ENCODE data around the gene MAD1L1.

Gene MAD1L1

GRCh38 chr7:2000746-2001321, 231.9 kb downstream of the MAD1L1 start:
- no peaks in the 10 kb centered on the region for H3K4me1 ChIP-seq (ENCODE audit: insufficient read depth, poor library complexity, severe bottlenecking)

GRCh38 chr7:2000153-2000687, 232.5 kb downstream of the MAD1L1 start:
- no peak overlapping the region for H3K4me3 ChIP-seq (ENCODE audit: severe bottlenecking)
- H3K27me3 ChIP-seq (ENCODE audit: insufficient read depth, poor library complexity, severe bottlenecking), result no peaks in the 10 kb centered on the region
- H3K9me3 ChIP-seq (ENCODE audit: severe bottlenecking), result no peaks in the 10 kb centered on the region
- no peak for TF ChIP-seq CTCF (IDR thresholded peaks at IDR 0.05; ENCODE audit: poor library complexity, severe bottlenecking)
- H3K4me1 ChIP-seq (ENCODE audit: insufficient read depth, poor library complexity, severe bottlenecking), result no peaks in the 10 kb centered on the region
- peak; percentile 54 for DNase-seq (ENCODE audit: low spot score)
- H3K27ac ChIP-seq (ENCODE audit: poor library complexity, severe bottlenecking), result no peak overlapping the region
- no peaks in the 10 kb centered on the region for H3K36me3 ChIP-seq (ENCODE audit: low read depth)
- ATAC-seq (ENCODE audit: low read depth), result no peak; the same call in 2 of the 3 replicates

More at GRCh38 chr7:2000746-2001321, 231.9 kb downstream of the MAD1L1 start:
- Histone ChIP-seq H3K36me3 (ENCODE audit: low read depth) (no peaks in the 10 kb centered on the region), H3K4me3 (ENCODE audit: severe bottlenecking) (no peak overlapping the region), H3K27me3 (ENCODE audit: insufficient read depth, poor library complexity, severe bottlenecking) (no peaks in the 10 kb centered on the region), H3K9me3 (ENCODE audit: severe bottlenecking) (no peaks in the 10 kb centered on the region), H3K27ac (ENCODE audit: poor library complexity, severe bottlenecking) (no peak overlapping the region)
- peak; percentile 54 for DNase-seq (ENCODE audit: low spot score)
- TF ChIP-seq CTCF (IDR thresholded peaks at IDR 0.05; ENCODE audit: poor library complexity, severe bottlenecking), result no peak
- no peak; the same call in 2 of the 3 replicates for ATAC-seq (ENCODE audit: low read depth)

GRCh38 chr7:1999278-1999984, 233.3 kb downstream of the MAD1L1 start:
- no peak for TF ChIP-seq CTCF (IDR thresholded peaks at IDR 0.05; ENCODE audit: poor library complexity, severe bottlenecking)
- ATAC-seq (ENCODE audit: low read depth), result no peak
- no peaks in the 10 kb centered on the region for H3K4me1 ChIP-seq (ENCODE audit: insufficient read depth, poor library complexity, severe bottlenecking)

GRCh38 chr7:1998146-1998545, 234.6 kb downstream of the MAD1L1 start:
- no peak for TF ChIP-seq CTCF (IDR thresholded peaks at IDR 0.05; ENCODE audit: poor library complexity, severe bottlenecking)
- no peak for ATAC-seq (ENCODE audit: low read depth)
- no peak overlapping the region for H3K4me3 ChIP-seq (ENCODE audit: severe bottlenecking)

More at GRCh38 chr7:1999278-1999984, 233.3 kb downstream of the MAD1L1 start:
- DNase-seq (ENCODE audit: low spot score), result no peak
- no peak overlapping the region for H3K27ac ChIP-seq (ENCODE audit: poor library complexity, severe bottlenecking)
- no peaks in the 10 kb centered on the region for H3K27me3 ChIP-seq (ENCODE audit: insufficient read depth, poor library complexity, severe bottlenecking)
- H3K4me3 ChIP-seq (ENCODE audit: severe bottlenecking), result no peak overlapping the region
- no peaks in the 10 kb centered on the region for H3K9me3 ChIP-seq (ENCODE audit: severe bottlenecking)
- no peaks in the 10 kb centered on the region for H3K36me3 ChIP-seq (ENCODE audit: low read depth)

More at GRCh38 chr7:1998146-1998545, 234.6 kb downstream of the MAD1L1 start:
- no peak for DNase-seq (ENCODE audit: low spot score)
- no peaks in the 10 kb centered on the region for H3K4me1 ChIP-seq (ENCODE audit: insufficient read depth, poor library complexity, severe bottlenecking)
- H3K27me3 ChIP-seq (ENCODE audit: insufficient read depth, poor library complexity, severe bottlenecking), result no peaks in the 10 kb centered on the region
- H3K9me3 ChIP-seq (ENCODE audit: severe bottlenecking), result no peaks in the 10 kb centered on the region
- H3K36me3 ChIP-seq (ENCODE audit: low read depth), result no peaks in the 10 kb centered on the region
- H3K27ac ChIP-seq (ENCODE audit: poor library complexity, severe bottlenecking), result no peak overlapping the region

All from RWPE2 (cell line).